HL-60/S4 treated with retinoic acid at 250 ng/mL for 4 days and 3 days (cell line): ENCODE data around the gene TSPAN5.

ENCODE experiments used
- in situ Hi-C: fragments of 300-500 bp; cut with MboI; formaldehyde crosslinking; loops from 2 replicates; pipeline ENCODE4 v1.7.0; 2022; ENCODE audit warnings: low sequenced_read_pairs

The TSPAN5 gene

DNA sequence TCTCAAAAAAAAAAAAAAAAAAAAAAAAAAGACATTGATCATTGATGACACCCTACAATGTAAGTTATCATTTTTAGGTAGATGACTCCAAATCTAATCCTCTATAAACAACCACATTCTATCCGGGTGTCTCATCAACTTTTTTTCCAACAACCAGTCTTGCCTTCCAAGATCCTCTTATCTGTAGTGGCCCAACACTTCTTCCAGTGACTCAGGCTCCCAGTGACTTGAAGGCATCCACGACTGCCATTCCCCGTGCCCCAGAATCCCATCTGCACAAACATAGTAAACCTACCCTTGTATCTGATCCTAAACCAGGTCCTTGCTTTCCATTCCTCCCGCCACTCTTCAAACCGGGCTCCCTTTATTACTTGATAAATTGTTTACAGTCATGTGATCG lies 15.6 kb upstream of the TSPAN5 start:
- in situ Hi-C loops: no loop called here

DNA sequence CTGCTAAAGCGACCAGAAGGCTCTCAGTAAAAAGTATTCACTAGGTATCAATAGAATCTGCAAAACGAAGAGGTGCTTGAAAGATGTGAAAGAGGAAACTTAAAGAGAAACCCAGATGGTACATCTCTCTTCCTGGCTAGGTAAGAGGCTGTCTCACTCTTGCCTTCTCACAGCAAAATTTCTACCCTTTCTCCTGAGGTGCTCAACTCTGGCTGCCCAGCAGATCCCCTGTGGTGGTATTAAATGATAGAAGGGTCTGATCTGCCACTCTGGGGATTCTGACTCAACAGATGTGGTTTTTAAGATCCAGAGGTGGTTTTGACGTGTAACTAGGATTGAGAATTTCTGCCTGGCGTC lies 14.9 kb upstream of the TSPAN5 start:
- in situ Hi-C loops: no loop called here

DNA sequence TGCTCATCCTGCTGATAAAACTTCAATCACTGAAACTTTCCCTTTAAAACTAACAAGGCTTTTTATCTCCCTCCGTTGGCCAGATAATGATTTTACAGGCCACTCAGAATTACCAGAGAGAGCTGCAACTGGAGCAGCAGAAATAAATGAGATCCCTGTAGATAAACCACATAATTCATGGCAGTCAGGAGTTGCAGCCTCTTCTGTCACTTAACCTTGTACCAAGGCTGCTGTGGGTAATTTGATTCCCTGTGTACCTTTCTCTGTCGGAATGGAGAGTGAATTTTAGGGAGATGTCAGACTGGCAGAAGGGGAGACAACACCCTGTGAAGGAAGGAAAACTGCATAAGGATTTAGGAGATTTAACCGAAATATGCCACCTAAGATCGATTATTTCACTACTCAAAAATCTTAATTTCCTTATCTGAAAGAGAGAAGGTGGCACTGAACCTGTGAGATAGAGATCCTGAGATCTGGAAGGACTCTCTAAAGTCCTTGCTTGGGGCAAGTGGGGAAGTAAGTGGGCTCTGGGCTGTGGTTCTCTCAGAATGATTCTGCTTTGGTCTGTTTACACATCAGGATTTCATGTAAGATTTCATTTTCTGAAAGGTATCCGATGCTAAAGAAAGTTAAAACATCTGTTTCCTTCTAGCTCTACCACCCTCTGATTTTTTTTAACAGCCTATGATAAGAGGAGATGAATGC lies 14.3 kb upstream of the TSPAN5 start:
- in situ Hi-C loops: no loop called here

DNA sequence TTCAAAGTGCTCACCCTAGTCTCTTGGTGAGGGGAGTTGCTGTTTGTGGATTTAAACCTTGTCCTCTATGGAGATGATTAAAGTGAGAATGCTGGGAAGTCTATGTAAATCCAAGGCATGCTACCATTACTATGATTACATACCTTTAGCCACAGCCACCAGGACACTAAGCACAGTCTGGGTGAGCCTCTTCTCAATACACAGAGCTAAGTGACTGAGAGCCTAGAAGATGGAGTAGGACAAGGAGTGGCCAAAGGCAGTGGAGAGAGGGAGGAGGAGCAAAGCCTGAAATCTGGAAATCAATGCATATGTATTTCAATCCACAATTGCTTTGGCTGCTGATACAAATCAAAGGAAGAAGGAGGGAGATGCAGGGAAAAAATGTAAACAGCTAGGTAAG lies 12.7 kb upstream of the TSPAN5 start:
- in situ Hi-C loops: no loop called here

DNA sequence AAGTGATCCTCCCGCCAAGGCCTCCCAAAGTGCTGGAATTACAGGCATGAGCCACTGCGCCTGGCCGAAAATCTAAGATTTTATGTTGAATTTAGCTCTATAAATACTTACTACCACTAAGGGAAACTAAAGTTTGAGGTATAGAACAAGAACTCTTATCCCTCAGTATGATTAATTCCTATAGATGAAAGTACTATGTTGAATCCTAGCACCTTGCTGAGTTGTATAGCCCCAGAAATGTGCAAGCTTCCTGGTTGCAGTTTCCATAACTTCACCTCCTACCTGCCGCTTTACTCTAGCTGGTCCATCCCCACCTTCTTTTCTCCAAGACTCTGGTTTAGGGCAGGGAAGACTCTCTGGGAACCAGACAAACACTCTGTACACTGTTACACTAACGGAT lies 11.8 kb upstream of the TSPAN5 start:
- in situ Hi-C loops: no loop called here

DNA sequence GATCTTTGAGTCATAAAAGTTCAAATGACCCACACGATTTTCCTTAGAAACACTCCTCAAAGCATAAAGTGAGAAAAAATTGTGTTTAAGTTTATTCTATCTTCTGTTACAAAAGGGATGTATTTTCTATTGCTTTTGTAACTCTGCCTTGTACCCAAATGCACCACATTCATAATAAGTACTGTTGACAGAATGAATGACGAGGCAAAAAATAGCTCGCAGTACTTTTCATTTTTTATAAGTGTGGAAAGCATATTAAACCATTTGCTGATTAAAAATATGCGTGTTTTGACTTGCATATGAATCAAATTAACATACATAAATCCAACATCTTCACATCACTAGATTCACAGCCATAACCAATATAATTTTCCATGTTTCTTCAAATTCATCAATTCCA lies 11.2 kb upstream of the TSPAN5 start:
- in situ Hi-C loops: no loop called here

DNA sequence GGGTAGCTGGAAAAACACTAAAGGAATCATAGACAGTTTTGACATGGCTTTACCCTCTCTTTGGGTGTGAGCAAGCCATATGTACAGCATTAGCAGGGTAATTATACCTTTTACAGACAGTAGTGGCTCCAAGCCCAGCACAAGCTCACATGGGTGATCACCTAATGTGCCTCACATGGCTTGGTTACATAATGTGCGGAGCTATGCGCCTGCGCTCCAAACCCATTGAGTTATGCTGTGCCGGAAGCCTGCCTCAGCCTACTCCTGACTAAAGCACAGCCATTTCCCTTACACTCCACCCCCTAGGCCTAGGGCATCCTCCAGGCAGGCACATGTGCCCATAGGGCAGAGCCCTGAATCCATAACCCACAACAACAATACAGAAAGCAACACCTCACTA lies 6.5 kb upstream of the TSPAN5 start:
- in situ Hi-C loops: no loop called here

DNA sequence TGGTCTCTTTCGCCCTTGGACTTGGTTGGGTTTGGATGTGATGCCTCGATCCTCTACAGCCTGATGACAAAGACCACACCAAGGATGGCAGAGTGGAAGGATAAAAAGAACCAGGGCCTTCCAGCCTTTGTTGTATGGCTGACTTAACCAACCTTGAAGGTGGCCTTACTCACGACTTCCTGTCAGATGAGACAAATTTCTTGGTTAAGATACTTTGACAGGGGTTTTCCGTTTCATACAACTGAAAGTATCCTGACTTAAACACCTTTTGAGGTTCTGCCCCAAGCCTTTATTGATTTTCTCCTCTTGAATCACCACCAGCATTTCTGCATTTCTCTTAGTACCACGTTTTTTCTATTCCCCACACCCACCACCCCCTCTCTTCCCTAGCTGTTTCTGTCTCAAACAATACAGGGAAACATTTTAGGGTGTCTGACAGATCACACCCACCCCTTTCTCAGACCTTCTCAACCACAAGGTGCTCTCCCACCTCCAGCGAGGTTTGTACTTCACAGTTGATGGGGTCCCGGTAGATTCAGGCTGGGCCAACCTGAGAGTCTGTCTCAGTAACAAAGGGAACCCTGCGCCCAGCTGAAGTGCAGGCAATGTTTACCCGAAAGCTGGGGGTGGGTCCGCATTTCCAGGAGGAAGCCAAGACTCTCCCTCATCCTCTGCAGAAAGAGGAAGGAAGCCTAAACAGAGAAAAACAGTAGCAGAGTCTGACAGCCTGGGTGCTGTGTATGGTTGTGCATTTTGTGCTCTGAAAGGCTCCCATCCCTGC lies 5.0 kb upstream of the TSPAN5 start:
- in situ Hi-C loops: no loop called here

DNA sequence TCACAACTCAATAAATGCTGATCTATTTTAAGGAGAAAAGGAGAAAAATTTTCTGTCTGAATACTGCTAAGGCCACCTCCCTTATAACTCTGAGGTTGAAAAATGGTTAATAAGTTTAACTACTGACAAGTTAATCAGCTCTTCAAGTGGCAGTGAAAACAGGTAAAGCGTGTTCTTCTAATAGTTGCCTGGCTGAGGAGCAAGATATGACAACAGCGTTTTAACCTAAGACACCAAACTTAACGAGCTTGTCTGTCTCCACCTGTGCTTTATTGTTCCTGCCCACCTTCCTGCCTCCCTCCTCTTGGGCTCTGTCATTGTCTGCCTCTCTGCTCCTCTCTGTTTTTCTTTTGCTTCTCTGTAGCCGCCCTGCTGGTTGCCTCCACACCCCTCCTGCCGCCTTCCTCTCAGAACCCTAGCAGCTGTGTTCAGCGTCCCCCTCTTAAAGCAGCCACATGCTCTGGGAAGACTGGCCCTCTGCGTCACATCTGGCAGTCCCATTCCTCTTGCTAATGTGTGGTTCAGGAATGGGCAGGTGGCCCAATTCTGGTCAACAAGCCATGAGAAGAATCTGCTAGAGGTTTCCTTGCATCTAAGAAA lies 4.3 kb upstream of the TSPAN5 start:
- in situ Hi-C loops: no loop called here

DNA sequence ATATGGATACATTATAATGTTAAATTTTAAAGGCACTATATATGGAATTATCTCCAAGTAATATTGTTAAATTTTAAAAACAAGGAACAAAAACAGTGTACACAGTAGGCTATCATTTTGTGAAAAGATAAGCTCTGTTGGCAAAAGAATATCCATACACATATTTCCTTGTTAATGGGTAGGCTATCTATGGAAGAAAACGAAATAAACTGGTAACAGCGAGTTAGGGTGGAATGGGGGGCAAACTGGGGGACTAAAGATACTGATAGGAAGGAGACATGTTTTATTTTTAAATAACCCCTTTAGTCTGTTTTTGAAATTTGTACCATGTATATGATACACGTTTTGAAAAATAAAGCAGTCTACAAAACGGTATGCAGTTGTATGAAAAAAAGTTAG lies 3.6 kb upstream of the TSPAN5 start:
- in situ Hi-C loops: no loop called here

DNA sequence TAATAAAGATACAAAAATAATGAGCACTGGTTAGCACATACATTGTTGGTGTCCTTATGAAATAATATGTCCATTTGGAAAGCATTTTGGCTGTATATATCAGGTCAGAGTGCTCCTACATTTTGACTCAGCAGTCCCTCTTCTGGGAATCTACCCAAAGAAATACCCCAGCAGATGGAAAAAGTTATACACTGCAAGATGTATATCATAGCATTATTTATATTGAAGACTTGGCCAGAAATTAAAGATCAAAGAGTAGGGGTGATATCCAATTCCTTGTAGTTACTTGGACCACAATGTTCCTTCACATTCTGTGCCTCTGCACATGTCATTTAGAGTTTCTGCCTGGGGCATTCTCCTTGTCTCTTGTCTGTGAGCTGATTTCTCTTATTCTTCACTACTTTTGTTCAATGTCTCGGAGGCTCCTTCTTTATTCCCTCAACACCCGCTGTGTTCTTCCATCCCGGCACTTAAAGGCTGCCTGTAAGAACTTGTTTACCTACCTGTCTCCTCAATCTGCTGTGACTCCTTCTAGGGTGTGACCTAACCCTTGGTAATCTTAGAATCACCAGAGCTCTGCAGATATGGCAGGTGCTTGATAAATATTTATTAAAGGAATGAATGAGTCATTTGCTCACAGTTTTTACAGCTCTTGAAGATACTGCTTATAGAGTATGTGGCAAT lies 3.1 kb upstream of the TSPAN5 start:
- in situ Hi-C loops: no loop called here

DNA sequence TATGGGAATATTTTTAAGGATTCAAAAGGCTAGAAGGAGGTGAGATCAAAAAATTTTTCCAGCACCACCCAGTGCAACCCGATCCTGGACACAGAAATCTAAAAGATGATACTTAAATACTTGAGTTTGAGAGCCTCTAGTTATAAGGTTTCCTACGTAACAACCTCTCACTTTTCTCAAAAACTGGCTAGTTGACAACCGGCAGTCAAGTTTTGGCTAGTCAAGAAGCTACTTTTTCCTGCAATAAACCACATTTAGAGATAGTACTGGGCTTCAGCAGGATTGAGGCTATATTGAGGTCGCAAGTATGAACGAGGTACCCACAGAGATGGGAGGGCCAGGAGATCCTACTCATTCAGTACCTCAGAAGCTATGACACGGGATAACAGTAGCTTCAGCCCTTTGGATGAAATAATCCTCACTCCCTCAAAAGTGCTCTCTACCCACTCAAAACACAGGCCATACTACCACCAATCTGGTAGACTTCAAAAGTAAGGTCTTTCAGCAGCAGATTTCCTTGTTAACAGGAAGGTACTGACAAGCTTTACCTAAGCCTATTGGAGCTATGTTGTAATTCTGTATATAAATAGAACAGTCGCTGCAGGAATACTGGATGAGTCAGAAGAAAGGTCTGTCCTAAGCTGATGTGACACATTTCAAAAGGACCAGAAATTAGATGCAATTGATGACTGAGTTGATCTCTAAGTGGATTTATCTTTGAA lies 1.5 kb upstream of the TSPAN5 start:
- in situ Hi-C loops: no loop called here

DNA sequence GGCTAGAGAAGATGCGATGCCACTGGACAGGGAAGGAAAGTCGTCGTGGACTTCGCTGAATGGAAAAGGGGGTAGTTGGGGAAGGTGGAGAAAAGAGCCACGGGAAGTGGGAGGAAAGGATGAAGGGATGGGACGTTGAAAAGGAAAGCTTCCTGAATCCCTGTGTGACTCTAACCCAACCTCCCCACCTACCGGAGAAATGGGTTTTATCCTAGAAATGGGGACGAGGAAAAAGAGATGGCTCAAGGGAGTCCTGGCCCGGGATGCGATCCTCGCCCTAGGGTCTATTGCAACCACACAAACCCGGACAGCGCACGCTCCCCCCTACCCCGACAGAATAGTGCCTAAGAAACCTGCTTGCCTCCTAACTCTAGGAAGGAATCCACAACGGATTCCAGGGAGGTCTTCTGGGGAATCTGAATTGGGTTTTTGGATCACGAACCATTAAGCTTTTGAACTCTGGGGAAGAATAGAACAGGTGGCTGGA lies 738 bp upstream of the TSPAN5 start:
- in situ Hi-C loops: no loop called here

DNA sequence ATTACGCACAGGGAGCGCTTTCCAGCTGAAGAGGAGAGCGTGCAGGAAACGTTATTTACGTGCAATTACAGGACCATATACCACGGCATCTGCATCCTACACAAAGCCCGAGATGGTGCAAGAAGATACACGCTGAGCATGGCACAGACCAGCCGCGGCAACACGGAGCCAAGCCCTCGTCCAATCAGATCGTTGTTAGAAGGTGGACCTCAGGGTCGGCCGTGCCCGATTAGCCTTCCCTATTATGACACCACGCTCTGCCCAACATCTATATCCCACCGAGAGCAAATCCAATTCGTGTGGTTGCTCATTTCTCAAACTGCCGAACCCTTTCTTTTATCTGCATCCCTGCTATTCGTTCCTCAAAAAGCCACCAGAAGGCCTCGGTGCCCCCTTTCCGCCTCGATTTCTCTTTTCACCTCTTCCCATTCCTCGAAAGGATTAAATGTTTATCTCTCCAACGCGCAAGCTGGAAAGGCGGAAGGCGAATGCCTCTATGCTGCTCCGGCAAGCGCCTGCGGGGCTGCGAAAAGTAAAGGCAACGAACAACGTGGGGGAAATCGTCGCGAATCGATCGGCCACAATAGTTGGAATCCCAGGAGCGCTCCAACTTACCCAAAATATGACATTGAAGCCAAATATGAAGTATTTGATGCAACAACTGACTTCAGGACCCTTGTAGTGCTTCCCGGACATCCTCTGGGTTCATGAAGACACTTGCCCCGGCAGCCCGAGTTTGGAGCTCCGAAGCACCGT lies 702 bp downstream of the TSPAN5 start:
- in situ Hi-C loops: no loop called here

DNA sequence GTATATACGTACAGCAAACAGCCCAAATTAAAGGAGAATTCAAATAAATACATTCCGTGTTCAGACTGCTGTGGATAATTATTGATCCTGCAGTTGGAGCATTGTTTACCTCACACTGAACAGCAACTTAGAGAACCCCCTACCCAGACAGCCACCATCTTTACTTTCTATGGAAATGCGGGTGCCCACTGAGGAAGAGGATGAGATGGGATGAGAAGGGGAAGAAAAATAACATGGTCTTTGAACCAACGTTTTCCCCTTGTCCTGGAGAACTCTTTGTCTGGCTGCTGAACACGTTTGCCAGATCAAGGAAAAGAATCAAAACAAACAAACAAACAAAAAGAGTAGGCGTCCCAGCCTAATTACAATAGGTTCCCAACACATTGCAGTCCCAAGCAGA lies 1.5 kb downstream of the TSPAN5 start:
- in situ Hi-C loops: no loop called here

DNA sequence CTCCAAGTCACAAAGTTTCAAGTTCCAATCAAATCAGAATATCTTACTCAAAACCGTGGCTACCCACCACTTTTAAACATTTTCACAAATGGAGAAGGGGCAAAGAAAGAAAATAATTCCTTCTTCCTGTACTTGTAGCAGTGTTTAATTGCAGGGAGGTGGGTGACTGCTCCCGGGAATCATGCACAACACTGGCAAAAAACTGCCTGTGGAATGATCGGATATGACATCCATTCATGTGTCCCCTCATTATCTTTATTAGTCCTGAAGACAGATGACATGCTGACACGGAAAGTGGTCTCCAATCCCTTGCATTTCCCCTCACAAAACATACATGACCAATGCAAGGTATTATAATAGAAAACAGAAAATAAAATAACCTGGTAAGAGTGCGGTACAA lies 2.0 kb downstream of the TSPAN5 start:
- in situ Hi-C loops: no loop called here

DNA sequence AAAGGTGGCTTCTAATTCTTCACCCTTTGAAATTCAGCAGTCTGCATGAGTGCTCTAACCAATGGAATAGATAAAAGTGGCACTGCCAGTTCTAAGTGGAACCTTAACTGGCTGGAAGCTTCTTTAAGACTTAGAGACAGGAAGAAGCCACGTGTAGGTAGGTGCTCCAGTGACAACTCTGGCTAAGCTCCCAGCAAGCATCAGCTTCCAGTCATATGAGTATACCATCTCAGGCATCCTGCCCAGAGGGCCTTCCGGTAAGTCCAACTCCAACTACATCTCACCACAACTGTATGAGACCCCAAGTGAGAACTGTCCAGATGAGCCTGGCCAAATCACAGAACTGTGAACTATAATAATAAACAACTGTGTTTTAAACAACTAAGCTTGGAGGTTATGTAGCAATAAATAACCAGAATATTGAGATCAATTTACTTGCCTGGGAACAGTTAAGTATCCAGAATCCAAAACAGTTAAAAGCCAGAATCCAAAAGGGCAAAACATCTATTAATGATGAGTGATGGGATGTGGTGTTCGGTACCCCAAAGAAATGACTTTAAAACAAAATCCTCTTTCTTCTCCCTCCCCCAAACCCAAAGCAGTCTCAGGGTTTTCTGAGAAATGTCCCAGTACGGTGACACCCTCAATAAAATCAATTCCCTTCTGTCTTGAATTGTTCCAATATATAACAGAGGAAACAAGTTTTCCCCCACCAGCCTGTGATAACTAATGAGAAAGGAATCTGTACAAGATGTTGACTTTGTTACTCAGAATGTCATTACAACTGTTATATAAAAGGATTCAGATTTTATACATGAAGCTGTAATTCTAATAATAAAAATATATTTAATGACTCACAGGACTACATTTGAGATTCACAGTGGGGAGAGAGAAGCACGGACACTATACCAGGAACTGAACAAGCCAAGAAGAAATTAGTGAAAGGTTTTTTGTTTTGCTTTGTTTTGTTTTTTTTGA lies 4.2 kb downstream of the TSPAN5 start:
- in situ Hi-C loops: no loop called here

DNA sequence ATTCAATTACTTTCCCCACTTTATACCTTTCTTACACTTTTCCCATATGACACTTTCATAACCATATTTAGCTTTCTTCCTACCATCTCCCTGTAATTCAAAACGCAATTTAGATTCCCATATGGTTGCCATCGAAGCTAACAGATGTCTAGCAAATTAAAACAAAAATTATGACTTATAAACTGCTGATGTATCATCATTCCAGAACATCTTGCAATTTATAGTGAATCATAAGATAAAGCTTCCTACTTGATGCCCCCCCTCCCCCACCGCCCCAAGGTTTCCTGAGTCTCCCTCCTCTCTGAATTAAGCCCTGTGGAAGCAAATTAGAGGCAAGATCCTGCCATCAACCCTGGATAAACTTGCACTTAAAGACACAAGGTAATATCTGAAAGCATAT lies 5.4 kb downstream of the TSPAN5 start:
- in situ Hi-C loops: no loop called here

DNA sequence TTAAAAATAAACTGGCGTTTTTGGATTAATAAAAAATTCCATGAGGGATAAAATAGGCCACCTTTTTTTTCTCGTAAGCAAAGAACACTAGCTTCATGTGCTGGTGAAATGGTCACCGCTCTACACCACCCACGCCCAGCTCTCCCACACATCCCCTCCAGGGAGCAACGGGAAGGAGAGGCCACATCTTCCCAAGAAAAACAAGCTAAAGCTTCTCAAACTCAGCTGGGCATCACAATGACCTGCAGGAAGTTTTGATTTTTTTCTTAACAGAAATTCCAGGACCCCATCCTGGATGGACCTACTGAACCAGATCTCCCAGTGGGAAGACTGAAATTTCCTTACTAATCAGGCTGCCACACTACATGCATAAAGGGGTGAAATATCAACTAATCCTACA lies 9.8 kb downstream of the TSPAN5 start:
- in situ Hi-C loops: no loop called here
